Tibial artery (tissue), 4 donors: ENCODE measurements around the gene KIF5A.
"Not testable (repeated sequence)": the region's sequence is repeated elsewhere in the genome, so short reads cannot be mapped to it uniquely, and the experiment has no call there.

ENCODE experiments used
- DNase-seq, 2 donors: peaks; one replicate each; pipeline ENCODE4 v3.0.0-alpha.2; 2019
- H3K27ac ChIP-seq, 2 donors: fragments of 200-600 bp; sonication (generic) in 1 of 2; 1 replicate in 1 of 2; 2 replicates in 1 of 2; pipeline ENCODE4 v1.5.1; 2018 to 2019; ENCODE audit warnings: mild to moderate bottlenecking in 1 of 2
- H3K27me3 ChIP-seq, 2 donors: fragments of 200-600 bp; sonication (generic) in 1 of 2; one replicate each; pipeline versions ENCODE4 v1.5.1 to v1.6.0; 2016 to 2019
- H3K36me3 ChIP-seq, 3 donors: fragments of 200-600 bp; sonication (generic) in 2 of 3; one replicate each; pipeline ENCODE4 v1.5.1; 2016 to 2019; ENCODE audit warnings: mild to moderate bottlenecking in 2 of 3
- H3K4me1 ChIP-seq, 4 donors: fragments of 200-600 bp; sonication (generic) in 2 of 4; 1 replicate in 3 of 4; 2 replicates in 1 of 4; pipeline ENCODE4 v1.5.1; 2016 to 2019
- H3K4me3 ChIP-seq, 2 donors: fragments of 200-600 bp; sonication (generic) in 1 of 2; 1 replicate in 1 of 2; 2 replicates in 1 of 2; pipeline ENCODE4 v1.5.1; 2018 to 2019; ENCODE audit warnings: mild to moderate bottlenecking in 2 of 2
- H3K9me3 ChIP-seq, 3 donors: fragments of 200-600 bp; sonication (generic) in 1 of 3; one replicate each; pipeline ENCODE4 v1.5.1; 2016 to 2019
- intact Hi-C: fragments of 100-400 bp; cut with DNase I; formaldehyde crosslinking; loops from one replicate; pipeline ENCODE4 v1.15.0; 2023; ENCODE audit warnings: low total_unique reads
- TF ChIP-seq, protein P1 (sequence below), 2 experiments: fragments of 200-600 bp in 1 of 2; fragments of 450-650 bp in 1 of 2; IDR thresholded peaks; one replicate each; pipeline ENCODE4 v1.5.1; 2017 to 2019; ENCODE audit warnings: antibody characterized with exemption in 2 of 2, mild to moderate bottlenecking in 1 of 2, moderate library complexity in 1 of 2

Gene KIF5A

GRCh38 chr12:57558864-57559263 is 9.0 kb downstream of the KIF5A start:
- H3K27me3 ChIP-seq, result peaks cover 0 to under 1% of the 10 kb centered on the region in 2 donors
- H3K9me3 ChIP-seq, result no peaks in the 10 kb centered on the region
- H3K27ac ChIP-seq, result no peak overlapping the region
- intact Hi-C loops, result no loop called here
- H3K36me3 ChIP-seq, result no peaks in the 10 kb centered on the region
- DNase-seq, result peak in 1 of 2 donors; percentile 5
- no peak overlapping the region for H3K4me3 ChIP-seq
- H3K4me1 ChIP-seq, result no peaks in the 10 kb centered on the region
- TF ChIP-seq, protein P1, sequence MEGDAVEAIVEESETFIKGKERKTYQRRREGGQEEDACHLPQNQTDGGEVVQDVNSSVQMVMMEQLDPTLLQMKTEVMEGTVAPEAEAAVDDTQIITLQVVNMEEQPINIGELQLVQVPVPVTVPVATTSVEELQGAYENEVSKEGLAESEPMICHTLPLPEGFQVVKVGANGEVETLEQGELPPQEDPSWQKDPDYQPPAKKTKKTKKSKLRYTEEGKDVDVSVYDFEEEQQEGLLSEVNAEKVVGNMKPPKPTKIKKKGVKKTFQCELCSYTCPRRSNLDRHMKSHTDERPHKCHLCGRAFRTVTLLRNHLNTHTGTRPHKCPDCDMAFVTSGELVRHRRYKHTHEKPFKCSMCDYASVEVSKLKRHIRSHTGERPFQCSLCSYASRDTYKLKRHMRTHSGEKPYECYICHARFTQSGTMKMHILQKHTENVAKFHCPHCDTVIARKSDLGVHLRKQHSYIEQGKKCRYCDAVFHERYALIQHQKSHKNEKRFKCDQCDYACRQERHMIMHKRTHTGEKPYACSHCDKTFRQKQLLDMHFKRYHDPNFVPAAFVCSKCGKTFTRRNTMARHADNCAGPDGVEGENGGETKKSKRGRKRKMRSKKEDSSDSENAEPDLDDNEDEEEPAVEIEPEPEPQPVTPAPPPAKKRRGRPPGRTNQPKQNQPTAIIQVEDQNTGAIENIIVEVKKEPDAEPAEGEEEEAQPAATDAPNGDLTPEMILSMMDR (IDR thresholded peaks at IDR 0.05), result no peak

- TF ChIP-seq, protein P1 (IDR thresholded peaks at IDR 0.05), result no peak
- no peaks in the 10 kb centered on the region for H3K9me3 ChIP-seq
- H3K27ac ChIP-seq, result no peak overlapping the region
- intact Hi-C loops, result no loop called here
- H3K36me3 ChIP-seq, result no peaks in the 10 kb centered on the region
- H3K4me3 ChIP-seq, result no peak overlapping the region
- DNase-seq, result peak in 1 of 2 donors; percentile 6
- H3K4me1 ChIP-seq, result no peaks in the 10 kb centered on the region
- peaks cover 0 to 4% of the 10 kb centered on the region in 2 donors for H3K27me3 ChIP-seq
Observed at GRCh38 chr12:57560516-57560915, 10.7 kb downstream of the KIF5A start.

- H3K4me1 ChIP-seq, H3K27ac ChIP-seq, H3K36me3 ChIP-seq, intact Hi-C loops, H3K27me3 ChIP-seq, H3K9me3 ChIP-seq, H3K4me3 ChIP-seq: not testable (repeated sequence)
- peak in 1 of 2 donors; percentile 2 for DNase-seq
Observed at GRCh38 chr12:57561117-57561516, 11.3 kb downstream of the KIF5A start.

DNA sequence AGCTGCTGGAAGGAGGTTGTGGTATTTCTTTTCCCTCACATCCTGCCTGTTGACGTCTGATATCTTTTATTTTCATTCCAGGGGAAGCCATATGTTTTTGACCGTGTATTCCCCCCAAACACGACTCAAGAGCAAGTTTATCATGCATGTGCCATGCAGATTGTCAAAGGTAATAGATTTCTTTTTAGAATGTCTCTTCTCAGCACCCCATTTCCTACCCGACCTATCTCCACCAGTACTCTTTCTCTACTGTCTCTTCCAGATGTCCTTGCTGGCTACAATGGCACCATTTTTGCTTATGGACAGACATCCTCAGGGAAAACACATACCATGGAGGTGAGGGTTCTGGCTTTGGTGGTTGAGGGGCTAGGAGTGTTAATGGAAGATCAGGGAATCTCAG is 13.5 kb downstream of the KIF5A start:
- Histone ChIP-seq H3K4me3 (no peak overlapping the region), H3K27me3 (peaks cover 0 to 16% of the 10 kb centered on the region in 2 donors), H3K9me3 (no peaks in the 10 kb centered on the region), H3K27ac (no peak overlapping the region), H3K36me3 (no peaks in the 10 kb centered on the region), H3K4me1 (no peaks in the 10 kb centered on the region)
- TF ChIP-seq, protein P1 (IDR thresholded peaks at IDR 0.05), result no peak
- no peak for DNase-seq
- intact Hi-C loops, result no loop called here

DNA sequence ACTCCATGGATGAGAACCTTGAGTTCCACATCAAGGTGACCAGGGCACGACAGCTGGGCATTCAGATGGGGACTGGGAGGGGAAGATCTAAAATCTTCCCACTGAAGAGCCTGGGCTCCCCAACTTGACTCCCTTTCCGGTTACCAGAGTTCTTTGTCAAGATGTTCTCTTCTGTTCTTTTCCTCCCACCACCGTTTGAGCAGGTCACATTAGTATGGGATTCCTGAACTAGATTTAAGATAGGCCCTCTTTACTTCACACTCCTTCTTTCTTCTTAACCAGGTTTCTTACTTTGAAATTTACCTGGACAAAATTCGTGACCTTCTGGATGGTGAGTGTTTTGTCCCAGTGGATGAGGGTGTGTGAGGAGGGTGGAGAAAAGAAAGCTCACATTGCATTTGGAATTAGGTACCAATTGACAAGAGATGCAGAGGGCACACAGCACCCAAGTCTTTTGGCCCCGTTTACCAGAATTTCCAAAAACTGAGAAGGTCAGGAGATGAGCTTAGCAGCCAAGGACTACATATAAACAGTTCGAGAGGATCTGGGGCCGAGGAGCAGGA is 14.4 kb downstream of the KIF5A start:
- intact Hi-C loops, result no loop called here
- Histone ChIP-seq H3K4me3 (no peak overlapping the region), H3K4me1 (no peaks in the 10 kb centered on the region), H3K9me3 (no peaks in the 10 kb centered on the region), H3K27me3 (peaks cover 0 to 16% of the 10 kb centered on the region in 2 donors), H3K27ac (no peak overlapping the region), H3K36me3 (no peaks in the 10 kb centered on the region)
- TF ChIP-seq, protein P1 (IDR thresholded peaks at IDR 0.05), result no peak
- DNase-seq, result no peak

- TF ChIP-seq, protein P1 (IDR thresholded peaks at IDR 0.05), result no peak
- Histone ChIP-seq H3K4me1 (no peaks in the 10 kb centered on the region), H3K36me3 (no peaks in the 10 kb centered on the region), H3K9me3 (no peaks in the 10 kb centered on the region), H3K27ac (no peak overlapping the region), H3K27me3 (peaks cover 0 to 16% of the 10 kb centered on the region in 2 donors), H3K4me3 (no peak overlapping the region)
- intact Hi-C loops, result no loop called here
- peak in 1 of 2 donors; percentile 37 for DNase-seq
Observed at GRCh38 chr12:57568838-57569237, 19.0 kb downstream of the KIF5A start.
